Smooth muscle cell of trachea (primary cell): ENCODE results near the gene ZNF677. TPM values are rescaled to one million over a fixed set of nuclear protein-coding genes. Genes with fewer than 3 reads are reported as not detected.

Experiments
- total RNA-seq: library from RNA; depleted of rRNA; stranded (reverse); fragments of >200 nt; gene quantifications from 2 replicates; pipeline ENCODE4 v1.2.1, GENCODE V29; 2014

ZNF677 gene
- 17.4 and 18.8 TPM in 2 replicates for total RNA-seq

DNA sequence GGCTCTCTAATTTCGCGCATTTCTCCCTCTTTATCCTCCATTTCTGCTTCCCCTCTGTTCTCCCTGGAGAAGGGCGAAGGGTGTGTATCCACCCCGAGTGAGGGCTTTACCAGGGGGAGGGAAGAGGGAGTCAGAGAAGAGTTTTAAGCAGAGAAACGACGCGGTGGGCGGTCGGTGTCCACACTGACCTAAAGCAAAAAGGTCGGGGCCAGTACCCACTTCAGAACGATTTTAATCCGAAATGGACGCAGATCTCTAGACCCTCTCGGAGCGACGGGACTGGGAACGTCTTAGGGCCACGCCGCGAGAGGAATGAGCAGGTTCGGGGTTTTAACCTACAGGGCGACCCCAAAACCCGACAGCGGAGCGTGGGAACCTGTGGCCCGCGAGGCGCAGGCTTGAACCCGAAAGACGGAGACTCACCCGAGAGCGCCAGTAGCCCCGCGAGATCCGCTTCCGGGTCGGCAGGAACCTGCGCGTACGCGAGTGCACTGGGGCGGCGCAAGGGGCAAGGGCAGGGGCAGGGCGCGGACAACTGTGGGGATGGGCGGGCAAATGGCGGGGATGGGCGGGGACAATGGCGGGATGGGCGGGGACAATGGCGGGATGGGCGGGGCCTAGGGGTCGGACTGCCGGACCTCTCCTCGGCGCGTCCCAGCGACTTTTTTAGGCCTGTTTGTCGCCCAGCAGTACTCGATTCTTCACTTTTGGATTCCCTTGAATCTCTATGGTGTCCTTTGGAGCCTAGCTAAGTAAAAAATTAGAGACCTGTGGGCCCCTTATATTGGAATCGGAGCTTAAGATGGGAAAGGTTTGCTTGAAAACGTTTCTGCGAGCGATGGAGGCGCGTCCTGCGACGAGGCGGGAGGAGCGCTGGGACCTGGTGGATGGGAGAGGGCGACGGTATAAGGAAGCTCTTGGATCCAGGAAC lies at the start of gene ZNF677:
TSS of gene ZNF677 (minus strand) at position 463 of the 931 bp plus-strand sequence. CDS start 3,323 bp downstream, outside the sequence.

DNA sequence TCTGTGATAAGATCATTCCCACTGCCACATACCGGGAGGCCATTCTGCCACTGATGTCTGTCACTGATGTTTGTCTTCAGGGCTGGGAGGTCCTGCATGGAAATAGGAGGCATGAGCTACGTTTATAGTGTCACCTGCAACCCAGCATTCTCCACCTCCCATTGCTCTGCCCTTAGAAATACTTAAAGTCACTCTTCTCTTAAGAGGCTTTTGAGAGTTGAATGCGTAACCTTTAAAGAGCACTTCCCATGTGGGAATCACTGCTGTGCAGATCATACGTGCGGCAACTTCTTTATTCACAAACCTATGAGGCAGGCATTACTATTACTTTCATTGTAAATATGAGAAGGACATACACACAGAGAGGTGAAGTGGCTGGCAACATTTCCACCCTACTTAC lies 12.9 kb upstream of the ZNF677 start, which contains the start of gene VN1R4:
TSS of gene VN1R4 (minus strand) at position 101 of the 400 bp plus-strand sequence. CDS start at position 43, 58 bp downstream.

DNA sequence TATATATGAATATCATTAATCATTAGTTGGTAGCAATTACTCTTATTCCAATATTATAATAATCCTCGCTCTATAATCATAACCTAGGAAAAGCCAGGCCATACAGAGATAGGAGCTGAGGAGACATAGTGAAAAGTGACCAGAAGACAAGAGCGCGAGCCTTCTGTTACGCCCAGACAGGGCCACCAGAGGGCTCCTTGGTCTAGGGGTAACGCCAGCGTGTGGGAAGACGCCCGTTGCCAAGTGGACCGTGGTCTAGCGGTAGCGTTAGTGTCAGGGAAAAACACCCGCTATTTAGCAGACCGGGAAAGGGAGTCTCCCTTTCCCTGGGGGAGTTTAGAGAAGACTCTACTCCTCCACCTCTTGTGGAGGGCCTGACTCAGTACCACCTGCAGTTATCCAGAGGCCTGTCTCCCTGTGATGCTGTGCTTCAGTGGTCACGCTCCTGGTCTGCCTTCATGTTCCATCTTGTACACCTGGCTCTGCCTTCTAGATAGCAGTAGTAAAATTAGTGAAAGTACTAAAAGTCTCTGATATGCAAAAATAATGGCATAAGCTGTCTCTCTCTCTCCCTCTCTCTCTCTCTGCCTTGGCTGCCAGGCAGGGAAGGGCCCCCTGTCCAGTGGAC lies 3.2 kb upstream of the ZNF677 start, which contains the start of gene VN1R2:
TSS of gene VN1R2 (plus strand) at position 578 of the 628 bp plus-strand sequence. CDS start 84 bp downstream, outside the sequence.

DNA sequence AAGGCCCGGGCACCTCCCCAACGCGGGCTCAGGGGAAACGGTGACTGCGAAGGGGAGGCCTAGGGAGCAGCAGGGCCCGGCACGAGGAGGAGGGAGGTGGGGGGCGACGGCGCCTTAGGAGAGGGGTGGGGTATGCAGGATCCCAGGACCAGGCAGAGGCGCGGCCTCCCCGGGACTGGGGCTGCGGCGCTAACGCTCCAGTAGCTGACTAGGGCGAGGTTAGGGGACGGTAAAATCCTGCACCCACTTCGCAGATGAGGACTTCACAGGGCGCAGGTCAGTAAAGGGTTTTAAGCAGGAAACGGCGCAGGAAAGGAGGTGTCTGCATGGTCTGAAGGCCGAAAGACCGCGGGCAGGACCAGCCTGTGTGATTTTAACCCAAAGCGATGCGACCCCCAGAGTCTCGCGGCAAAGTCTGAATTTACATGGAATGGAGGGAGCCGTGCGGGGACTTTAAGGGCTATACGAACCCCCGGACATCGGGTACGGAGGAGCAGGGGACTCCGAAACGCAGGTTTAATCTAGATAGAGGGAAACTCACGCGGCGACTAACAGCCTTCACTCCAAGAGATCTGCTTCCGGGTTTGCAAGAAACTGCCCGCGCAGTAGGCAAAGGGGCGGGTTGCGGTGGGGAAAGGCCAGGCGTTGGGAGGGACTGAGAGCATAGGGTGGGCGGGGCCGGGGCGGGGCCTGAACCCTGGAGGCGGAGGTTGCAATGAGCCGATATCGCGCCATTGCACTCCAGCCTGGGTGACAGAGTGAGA lies 61.7 kb downstream of the ZNF677 start, which contains the start of gene ZNF665:
TSS of gene ZNF665 (minus strand) at position 588 of the 764 bp plus-strand sequence. CDS start 10,460 bp downstream, outside the sequence.

Other genes starting within 250 kb of the ZNF677 start
- not detected in 2 replicates for gene ERVV-1, start 241.0 kb downstream of the ZNF677 start, total RNA-seq
- not detected in 2 replicates for gene ERVV-2, start 210.1 kb downstream of the ZNF677 start, total RNA-seq
- 29.2 and 37.7 TPM in 2 replicates for gene ZNF160, start 151.5 kb downstream of the ZNF677 start, total RNA-seq
- gene ZNF415, start 122.0 kb downstream of the ZNF677 start, total RNA-seq: 4.8 and 15.2 TPM in 2 replicates
- 8.3 and 10.6 TPM in 2 replicates for gene ZNF347, start 95.8 kb downstream of the ZNF677 start, total RNA-seq
- gene ZNF665, start 61.5 kb downstream of the ZNF677 start, total RNA-seq: 4.8 and 7.4 TPM in 2 replicates
- gene VN1R2, start 3.4 kb upstream of the ZNF677 start, total RNA-seq: not detected in 2 replicates
- not detected in 2 replicates for gene VN1R4, start 12.8 kb upstream of the ZNF677 start, total RNA-seq
- 7.6 and 9.5 TPM in 2 replicates for gene ZNF845, start 78.9 kb upstream of the ZNF677 start, total RNA-seq
- gene ZNF525, start 110.8 kb upstream of the ZNF677 start, total RNA-seq: 5.6 and 8.4 TPM in 2 replicates
- gene ZNF765, start 140.3 kb upstream of the ZNF677 start, total RNA-seq: 10.5 and 18.7 TPM in 2 replicates
- 11.6 and 13.4 TPM in 2 replicates for gene ZNF761, start 177.1 kb upstream of the ZNF677 start, total RNA-seq
- gene ZNF813, start 212.9 kb upstream of the ZNF677 start, total RNA-seq: 3.1 and 3.5 TPM in 2 replicates